NOMO-1 treated with DMSO at 0.1 percent for 48 hours (cell line): ENCODE results near the gene DNAI1.

Source experiments
- DNase-seq: peaks from one replicate; lab custom pipeline; 2025; ENCODE audit not compliant: unreplicated experiment; lab: John Stamatoyannopoulos, UW

DNAI1 gene

DNA sequence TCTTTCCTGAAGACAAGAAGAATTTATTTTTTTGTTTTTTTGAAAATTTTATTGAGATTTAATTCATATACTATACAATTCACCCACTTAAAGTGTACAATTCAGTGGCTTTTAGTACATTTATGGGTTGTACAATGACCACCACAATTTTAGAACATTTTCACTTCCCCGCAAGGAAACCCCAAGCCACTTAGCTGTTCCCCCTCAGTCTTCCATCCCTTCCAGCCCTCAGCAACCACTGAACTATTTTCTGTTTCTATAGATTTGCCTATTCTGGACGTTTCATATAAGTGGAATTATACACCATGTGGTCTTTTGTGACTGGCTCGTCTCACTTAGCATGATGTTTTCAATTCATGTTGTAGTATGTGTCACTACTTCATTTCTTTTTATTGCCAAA, 28.0 kb downstream of the DNAI1 start:
- no peak for DNase-seq

DNA sequence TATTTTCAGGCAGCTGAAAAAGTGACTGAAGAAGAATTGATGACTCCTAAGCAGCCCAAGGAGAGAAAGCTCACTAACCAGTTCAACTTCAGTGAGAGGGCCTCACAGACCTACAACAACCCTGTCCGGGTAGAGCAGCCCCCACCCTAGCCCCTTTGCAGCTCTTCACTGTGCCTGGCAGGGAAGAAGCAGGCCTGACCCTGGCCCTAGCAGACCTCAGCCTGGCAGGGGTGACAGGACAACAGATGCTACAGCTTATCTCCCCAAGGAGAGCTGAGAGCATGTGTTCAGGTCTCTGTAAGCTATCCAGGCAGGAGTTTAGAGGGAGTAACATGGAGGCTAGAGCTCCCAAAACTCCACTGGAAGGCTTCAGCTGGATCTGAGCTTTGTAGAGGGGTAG, 31.8 kb downstream of the DNAI1 start:
- DNase-seq, result no peak

DNA sequence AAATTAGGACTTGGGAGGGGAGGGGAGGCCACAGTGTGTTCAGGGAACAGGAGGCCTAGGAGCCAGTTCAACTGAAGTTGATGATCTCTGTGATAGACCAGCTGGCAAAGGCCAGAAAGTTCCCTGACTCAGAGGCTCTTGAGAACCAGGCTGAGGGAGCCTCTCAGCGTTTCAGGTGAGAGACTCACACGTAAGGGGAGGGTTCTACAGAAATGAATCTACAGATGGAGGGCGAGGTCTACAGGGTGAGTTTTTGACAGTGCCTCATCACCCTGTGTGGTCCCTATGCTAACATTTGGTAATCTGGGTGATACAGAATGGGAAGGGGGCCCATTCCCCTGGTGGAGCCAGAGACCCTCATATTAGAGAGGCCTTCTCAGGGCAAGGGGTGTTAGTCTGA, 32.2 kb downstream of the DNAI1 start:
- DNase-seq, result no peak

GRCh38 chr9:34491596-34491995, 33.0 kb downstream of the DNAI1 start:
- DNase-seq, result no peak

DNA sequence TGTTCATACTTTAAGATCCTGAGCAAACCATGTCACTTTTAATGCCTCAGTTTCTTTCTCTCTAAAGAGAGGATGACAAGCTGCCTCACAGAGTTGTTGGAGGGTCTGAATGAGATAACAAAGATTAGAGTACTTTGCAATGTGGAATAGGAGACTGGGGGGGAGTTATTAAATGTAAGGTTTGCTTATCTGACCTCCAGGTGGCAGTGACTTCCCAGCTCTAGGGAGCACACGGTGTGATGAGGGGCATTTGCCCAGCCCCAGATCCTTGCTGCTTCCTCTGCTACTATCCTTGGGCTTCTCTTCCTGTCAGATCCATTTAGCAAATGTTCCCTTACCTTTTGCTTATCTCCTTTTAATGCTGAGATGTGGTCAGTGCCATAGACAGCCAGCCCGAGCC, 33.4 kb downstream of the DNAI1 start:
- no peak for DNase-seq

DNA sequence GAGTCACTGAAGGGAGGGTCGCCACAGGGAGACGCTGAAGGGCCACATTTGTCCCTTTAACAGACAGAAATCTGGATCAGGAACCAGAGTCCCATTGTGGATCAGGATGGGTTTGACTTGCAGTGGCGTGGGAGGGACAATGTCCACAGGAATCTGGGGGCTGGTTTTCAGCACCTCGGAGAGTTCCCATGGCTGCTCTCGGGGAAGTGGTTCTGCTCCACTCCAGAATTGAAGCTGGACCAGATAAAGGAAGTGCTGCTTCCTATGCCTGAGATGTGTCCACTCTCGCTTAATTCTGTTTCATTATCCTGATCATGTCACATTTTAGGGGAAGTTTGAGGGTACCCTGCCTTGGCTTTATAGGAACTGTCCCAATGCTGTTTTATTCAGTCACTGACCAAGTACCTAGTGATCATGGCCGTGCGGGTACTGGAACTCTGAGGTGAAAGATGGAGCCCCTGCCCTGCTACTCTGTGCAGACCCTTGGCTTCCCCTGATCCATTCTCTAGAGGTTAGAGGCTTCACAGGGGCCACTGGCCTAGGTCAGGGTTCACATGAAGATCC, 35.4 kb downstream of the DNAI1 start:
- DNase-seq, result peak; percentile 59

DNA sequence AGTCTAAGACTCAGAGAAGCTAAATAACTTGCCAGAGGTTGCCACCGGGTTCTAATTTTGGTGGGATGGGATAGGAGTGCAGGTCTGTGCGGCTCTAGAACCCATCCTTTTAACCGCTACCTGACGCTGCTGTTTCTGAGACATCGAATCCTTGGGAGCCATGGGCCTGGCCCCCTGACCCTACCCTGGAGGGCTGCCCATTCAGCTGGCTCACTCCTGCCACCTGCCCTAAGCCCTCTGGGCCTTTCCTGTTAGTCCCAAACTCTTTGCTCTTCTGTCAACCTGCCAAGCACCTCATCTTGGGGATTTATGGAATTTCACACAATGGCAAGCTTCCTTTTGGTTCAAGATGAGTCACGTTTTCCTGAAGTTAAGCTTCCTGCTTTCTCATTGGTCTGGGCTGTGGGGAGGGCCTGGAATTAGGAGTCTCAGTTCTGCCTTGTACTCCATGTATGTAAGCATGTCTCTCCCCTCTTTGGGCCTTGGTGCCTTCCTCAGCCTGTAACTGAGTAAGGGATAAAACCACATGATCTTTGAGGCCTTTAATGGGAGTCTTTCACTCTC, 37.6 kb downstream of the DNAI1 start:
- no peak for DNase-seq

GRCh38 chr9:34498553-34498952, 39.9 kb downstream of the DNAI1 start:
- DNase-seq, result no peak

- no peak for DNase-seq
Observed at GRCh38 chr9:34499076-34499475, 40.5 kb downstream of the DNAI1 start.

GRCh38 chr9:34500623-34501267, 42.1 kb downstream of the DNAI1 start:
- peak; percentile 50 for DNase-seq

DNA sequence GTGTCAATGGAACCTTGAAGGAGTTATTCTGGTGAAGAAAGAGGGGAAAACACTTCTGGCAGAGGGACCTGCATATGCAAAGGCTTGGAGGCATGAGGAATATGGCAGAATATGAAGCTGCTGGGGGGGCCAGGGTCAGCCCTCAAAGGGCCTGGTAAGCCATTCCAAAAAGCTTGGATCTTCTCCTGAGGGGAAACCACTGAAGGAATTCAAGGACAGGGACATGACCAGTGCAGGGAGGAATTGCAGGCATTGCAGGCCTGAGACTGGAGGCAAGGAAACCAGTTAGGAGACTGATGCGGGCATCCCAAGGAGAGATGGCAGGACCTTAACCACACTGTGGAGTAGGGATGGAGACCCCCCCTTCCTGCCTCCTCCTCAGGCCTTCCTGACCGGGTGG, 42.8 kb downstream of the DNAI1 start:
- no peak for DNase-seq

- no peak for DNase-seq
Observed at GRCh38 chr9:34501889-34502425, 43.4 kb downstream of the DNAI1 start.

GRCh38 chr9:34502471-34502870, 43.9 kb downstream of the DNAI1 start:
- DNase-seq, result no peak

DNA sequence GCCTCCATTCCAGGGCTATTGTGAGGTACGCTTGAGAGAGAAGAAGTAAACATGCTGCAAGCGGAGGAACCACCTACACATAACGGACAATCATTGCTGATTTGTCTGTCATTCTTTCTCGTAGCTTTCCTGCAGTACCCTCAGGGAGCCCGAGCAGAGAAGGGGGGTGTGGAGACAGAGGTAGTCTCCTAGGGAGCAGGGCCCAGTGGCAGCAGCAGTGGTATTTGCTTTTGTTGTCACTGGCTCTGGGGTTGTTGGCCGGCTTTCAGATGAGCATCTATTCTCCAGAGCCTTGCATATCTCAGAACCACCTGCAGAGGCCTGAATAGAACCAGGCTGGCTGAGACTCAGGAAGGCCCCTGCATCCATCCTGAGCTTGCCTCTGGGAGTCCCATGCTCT, 44.3 kb downstream of the DNAI1 start:
- no peak for DNase-seq

- DNase-seq, result no peak
Observed at GRCh38 chr9:34503406-34503805, 44.8 kb downstream of the DNAI1 start.

- no peak for DNase-seq
Observed at GRCh38 chr9:34505370-34506120, 46.9 kb downstream of the DNAI1 start.

- DNase-seq, result no peak
Observed at GRCh38 chr9:34506623-34507022, 48.0 kb downstream of the DNAI1 start.

DNA sequence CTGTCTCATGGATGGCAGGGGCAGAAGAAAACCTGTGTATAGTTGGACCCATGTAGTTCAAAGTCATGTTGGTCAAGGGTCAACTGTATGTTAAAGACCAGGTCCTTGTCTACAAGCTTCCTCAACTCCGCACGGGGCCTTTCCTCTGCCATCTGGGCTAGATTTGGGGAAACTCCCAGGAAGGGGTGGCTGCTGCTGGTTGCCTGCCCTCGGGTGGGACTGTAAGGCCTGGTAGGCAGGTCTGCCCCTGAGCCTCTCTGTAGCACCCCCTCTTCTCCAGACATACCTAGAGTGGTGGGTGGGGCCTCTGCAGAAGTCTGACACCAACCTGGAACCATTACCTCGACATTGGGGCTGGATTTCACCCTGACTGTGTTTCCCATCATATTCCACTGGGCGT, 49.0 kb downstream of the DNAI1 start:
- no peak for DNase-seq

GRCh38 chr9:34507966-34508365, 49.4 kb downstream of the DNAI1 start:
- DNase-seq, result peak; percentile 43

GRCh38 chr9:34508463-34508862, 49.9 kb downstream of the DNAI1 start:
- no peak for DNase-seq

DNA sequence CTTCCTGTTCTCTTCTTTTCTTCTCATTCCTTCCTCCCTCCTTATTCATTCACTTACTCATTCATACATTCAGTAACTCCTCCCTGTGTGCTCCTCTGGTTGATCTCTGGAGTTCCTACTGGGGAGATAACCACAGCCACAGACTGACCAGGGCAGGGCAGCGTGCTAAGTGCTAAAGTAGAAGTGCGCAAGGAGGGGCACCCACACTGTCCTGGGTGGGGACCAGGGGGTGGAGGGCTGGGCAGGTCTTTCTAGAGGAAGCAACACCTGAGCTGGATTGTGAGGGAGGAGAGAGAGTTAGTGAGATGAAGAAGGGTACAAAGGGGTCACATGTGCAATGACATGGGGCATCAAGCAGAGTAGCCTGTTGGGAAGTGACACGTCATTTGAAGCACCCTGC, 50.3 kb downstream of the DNAI1 start:
- DNase-seq, result no peak
